Brain pericyte (primary cell): ENCODE data around the gene CROCC.
"Not testable (repeated sequence)": the region's sequence is repeated elsewhere in the genome, so short reads cannot be mapped to it uniquely, and the experiment has no call there.

Experiments used
- DNase-seq: peaks from one replicate; pipeline ENCODE4 v3.0.0-alpha.2; 2012; ENCODE audit warnings: low read depth, low spot score

CROCC gene

GRCh38 chr1:16916036-16916880 lies 5.5 kb upstream of the CROCC start:
- DNase-seq, result not testable (repeated sequence)

DNA sequence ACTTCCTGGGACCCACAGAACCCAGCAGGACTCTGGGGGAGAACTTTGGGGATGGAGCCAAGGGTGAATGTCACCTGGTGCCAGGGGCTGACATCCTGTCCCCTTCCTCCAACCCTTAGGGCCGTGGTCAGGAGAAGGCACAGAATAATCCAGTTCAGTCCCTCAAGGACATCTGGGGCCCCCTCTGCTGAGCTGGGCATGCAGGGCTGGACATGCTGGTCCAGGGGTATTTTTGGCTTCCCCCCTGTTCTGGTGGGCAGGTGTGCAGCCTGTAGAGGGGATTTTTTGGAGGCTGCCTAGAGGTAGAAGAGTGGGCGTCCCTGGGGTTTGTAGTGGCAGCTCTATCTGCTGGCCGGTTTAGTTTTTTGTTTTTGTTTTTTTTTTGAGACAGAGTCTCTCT lies 3.4 kb upstream of the CROCC start:
- no peak for DNase-seq

DNA sequence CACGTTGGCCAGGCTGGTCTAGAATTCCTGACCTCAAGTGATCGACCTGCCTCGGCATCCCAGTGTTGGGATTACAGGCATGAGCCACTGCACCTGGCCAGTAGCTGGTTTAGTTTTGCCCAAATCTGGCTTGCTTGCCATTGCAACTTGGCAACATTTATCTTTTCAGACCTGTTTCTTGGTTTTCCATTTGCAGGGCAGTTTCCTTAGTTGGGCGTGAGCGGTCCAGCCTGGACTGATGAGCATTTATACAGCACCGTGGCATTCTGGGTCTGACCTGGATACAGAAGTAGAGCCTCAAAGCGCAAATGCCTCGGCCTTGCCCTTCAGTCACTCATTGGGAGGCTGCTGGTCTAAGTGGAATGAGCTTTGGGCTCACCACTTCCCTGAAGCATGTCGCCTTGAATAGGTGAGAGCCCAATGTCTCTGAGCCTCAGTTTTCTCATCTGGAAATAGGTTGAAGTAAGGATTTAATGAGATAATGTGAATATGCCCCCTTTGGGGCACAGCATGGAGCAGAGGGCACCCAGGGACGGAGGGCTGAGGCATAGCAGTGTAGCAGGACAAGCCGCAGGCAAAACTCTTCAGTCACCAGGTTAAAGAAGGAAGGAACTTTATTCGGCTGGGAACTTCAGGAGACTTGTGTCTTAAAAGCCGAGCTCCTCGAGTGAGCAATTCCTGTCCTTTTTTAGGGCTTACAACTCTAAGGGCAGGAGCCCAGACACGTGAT lies 2.6 kb upstream of the CROCC start:
- DNase-seq, result not testable (repeated sequence)

DNA sequence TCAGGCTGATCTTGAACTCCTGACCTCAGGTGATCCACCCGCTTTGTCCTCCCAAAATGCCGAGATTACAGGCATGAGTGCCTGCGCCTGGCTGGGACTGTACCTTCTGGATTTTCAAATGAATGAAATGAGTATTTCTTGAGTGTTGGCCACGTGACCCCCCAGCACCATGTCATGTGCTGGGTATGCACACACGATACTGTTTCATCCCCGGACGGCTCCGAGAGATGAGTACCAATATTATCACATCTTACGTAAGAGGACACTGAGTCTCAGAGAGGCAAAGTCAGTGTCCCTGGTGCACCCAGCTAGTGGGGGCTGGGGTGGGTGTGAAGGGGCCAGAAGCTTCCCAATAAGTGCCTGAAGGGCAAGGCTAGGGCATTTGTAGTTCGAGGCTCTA lies 780 bp upstream of the CROCC start:
- DNase-seq, result no peak

- no peak for DNase-seq
These were observed 735 bp downstream of the CROCC start for GRCh38 chr1:16922466-16922865.

DNA sequence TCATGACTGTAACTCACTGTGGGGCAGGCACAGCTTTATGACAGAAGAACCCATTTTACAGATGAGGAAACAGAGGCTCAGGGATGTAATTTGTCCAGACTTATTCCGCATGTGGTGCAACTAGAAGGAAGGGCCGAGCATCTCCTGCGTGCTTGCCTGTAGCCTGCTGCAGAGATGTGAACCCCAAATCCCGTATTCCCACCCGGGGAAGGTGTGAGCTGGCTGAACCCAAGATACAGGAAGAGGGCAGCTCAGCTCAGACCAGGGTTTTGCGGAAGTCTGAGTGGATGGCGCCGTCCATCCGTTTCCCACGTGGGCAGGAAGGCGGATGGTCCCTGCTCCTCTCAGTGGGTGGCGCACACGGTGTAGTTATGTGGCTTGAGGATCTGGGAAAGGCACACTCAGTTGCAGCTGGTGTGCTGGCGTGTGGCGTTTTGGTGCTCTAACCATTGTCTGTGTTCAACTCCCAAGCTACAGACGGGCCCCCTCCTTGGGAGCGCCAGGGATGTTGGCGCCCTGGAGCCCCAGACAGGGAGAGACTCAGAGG lies 1.2 kb downstream of the CROCC start:
- no peak for DNase-seq

- DNase-seq, result no peak
These were observed 2.6 kb downstream of the CROCC start for GRCh38 chr1:16924216-16924918.

DNA sequence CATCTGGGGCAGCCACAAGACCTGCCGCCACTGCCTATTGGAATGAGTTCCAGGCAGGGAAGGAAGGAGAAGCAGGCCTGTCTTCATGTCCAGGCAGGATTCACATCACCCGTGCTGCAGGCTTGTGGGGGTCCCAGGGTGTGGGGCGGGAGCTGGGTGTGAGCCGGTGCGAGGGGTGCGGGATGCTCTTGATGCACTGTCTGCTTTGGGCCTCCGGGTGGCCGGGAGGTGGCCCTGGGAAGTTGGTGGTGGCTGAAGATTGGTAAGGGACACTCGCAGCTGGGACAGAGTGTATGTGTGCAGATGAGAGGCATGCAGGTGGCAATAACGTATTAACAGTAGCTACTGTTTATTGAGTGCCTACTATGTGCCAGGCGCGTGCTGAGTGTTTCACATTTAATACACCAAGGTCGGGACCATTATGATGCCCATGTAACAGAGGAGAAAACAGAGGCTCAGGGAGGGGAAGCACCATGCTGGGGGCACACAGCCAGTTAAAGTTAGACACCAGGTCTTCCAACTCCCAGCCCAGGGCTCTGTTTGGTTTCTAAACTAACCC lies 3.3 kb downstream of the CROCC start:
- no peak for DNase-seq

DNA sequence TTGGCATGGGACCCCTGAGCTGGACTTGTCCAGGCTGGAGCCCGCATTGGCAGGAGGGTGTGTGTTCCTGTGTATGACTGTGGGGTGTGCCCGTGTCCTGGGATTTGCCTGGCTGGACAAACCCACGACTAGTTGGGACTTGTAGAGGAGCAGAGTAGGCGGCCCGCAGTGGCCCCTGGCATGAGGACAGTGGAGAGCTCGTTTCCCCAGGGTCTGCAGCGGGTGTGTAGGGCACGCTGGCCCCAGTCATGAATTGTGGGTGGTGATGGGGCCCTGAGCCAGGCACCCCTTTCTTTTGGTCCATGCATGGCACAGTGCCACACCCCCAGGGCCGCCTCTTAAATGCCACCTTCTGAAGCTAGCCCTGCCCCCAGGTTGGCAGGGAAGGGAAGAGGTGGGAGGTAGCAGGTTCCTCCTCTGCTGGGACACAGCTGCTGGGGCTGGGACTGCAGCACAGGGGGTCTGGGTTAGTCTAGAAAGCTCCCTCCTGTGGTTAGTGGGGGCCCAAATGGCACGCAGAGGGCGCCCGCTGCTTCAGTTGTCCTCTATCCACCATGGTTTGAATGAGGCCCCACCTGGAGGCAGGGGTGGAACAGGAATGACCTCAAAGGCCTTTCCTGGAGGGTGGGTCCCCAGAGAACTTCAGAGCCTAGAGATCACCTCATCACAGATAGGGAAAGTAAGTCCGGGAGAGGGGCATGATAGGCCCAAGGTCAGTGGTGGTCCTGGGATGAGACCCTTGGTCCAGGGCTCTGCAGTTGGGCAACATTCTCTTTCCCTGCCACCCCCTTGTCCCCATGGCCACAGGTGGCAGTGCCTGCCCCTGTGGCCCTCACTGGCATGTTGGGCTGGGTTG lies 4.1 kb downstream of the CROCC start:
- DNase-seq, result no peak

DNA sequence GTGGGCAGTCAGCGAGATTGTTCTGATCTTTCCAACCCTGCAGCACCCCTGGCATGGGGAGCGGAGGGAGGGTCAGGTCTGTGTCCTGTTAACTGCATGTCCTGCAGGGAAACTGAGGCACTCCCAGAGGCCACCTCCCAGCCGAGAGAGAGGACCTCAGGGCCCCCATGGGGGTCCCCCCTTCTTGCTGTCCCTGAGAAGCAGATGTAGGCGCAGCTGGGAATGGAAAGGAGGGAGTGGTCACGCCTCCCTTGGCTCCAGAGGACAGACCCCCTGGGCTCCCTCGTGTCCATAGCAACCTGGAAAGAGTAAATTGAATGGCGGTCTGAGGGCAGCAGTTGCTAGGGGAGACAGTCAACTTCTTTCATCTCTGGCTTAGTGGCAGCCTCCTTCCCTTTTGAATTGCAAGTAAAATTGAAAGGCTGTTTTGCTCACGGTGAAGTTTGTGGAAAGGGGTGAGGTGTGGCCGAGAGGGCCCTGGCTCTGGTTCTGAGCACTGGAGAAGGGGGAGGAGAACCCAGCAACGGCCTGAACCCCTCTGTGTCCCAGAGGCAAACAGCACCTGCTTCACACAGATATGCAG lies 4.9 kb downstream of the CROCC start:
- no peak for DNase-seq

GRCh38 chr1:16927256-16927655 lies 5.5 kb downstream of the CROCC start:
- no peak for DNase-seq

- no peak for DNase-seq
These were observed 6.2 kb downstream of the CROCC start for GRCh38 chr1:16927711-16928485.

GRCh38 chr1:16929146-16930041 lies 7.7 kb downstream of the CROCC start:
- DNase-seq, result not testable (repeated sequence)

- not testable (repeated sequence) for DNase-seq
These were observed 9.6 kb downstream of the CROCC start for GRCh38 chr1:16931206-16931934.

GRCh38 chr1:16933945-16934344 lies 12.2 kb downstream of the CROCC start:
- not testable (repeated sequence) for DNase-seq

GRCh38 chr1:16936580-16936979 lies 14.8 kb downstream of the CROCC start:
- DNase-seq, result not testable (repeated sequence)

GRCh38 chr1:16938351-16939321 lies 16.9 kb downstream of the CROCC start:
- no peak for DNase-seq
